ENCODE measurements around the gene VPS13D.

DNA sequence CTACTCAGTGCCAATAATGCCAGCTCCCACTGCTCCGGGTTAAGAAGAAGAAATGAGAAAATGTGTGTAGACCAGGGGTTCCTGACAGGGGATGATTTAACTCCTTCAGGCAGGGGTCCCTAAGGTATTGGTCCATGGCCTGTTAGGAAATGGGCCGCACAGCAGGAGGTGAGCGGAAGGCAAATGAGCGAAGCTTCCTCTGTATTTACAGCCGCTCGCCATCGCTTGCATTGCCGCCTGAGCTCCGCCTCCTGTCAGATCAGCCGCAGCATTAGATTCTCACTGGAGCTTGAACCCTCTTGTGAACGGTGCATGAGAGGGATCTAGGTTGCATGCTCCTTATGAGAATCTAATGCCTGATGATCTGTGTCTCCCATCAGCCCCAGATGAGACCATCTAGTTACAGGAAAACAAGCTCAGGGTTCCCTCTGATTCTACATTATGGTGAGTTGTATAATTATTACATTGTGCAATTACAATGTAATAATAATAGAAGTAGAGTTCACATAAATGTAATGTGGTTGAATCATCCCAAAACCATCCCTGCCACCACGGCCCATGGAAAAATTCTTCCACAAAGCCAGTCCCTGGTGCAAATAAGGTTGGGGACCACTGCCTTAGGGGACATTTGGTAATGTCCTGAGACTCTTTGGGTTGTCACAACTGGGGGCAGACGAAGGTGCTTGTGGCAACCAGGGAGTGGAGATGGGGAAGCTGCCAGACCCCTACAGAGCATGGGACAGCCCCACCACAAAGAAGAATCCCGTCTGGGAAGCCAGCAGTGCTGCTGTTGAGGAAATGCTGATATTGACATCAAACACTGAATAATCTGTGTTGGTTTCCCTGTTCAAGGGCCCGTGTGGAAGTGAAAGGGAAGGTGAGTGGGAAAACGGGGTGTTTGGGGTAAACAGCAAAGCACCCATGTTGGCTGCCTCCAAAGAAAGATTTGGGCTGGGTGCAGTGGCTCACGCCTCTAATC lies 327.4 kb downstream of the VPS13D start:
- TF ChIP-seq, protein P1, sequence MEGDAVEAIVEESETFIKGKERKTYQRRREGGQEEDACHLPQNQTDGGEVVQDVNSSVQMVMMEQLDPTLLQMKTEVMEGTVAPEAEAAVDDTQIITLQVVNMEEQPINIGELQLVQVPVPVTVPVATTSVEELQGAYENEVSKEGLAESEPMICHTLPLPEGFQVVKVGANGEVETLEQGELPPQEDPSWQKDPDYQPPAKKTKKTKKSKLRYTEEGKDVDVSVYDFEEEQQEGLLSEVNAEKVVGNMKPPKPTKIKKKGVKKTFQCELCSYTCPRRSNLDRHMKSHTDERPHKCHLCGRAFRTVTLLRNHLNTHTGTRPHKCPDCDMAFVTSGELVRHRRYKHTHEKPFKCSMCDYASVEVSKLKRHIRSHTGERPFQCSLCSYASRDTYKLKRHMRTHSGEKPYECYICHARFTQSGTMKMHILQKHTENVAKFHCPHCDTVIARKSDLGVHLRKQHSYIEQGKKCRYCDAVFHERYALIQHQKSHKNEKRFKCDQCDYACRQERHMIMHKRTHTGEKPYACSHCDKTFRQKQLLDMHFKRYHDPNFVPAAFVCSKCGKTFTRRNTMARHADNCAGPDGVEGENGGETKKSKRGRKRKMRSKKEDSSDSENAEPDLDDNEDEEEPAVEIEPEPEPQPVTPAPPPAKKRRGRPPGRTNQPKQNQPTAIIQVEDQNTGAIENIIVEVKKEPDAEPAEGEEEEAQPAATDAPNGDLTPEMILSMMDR (conservative IDR thresholded peaks at IDR 0.05; ENCODE audit: low read depth in 2 of 2): no peak
- no peak for TF ChIP-seq EZH2 (IDR thresholded peaks at IDR 0.05; ENCODE audit: low read depth, unreplicated experiment)
- no peak for TF ChIP-seq POLR2AphosphoS5 (IDR thresholded peaks at IDR 0.05; ENCODE audit: low read depth)
- TF ChIP-seq, protein P2, sequence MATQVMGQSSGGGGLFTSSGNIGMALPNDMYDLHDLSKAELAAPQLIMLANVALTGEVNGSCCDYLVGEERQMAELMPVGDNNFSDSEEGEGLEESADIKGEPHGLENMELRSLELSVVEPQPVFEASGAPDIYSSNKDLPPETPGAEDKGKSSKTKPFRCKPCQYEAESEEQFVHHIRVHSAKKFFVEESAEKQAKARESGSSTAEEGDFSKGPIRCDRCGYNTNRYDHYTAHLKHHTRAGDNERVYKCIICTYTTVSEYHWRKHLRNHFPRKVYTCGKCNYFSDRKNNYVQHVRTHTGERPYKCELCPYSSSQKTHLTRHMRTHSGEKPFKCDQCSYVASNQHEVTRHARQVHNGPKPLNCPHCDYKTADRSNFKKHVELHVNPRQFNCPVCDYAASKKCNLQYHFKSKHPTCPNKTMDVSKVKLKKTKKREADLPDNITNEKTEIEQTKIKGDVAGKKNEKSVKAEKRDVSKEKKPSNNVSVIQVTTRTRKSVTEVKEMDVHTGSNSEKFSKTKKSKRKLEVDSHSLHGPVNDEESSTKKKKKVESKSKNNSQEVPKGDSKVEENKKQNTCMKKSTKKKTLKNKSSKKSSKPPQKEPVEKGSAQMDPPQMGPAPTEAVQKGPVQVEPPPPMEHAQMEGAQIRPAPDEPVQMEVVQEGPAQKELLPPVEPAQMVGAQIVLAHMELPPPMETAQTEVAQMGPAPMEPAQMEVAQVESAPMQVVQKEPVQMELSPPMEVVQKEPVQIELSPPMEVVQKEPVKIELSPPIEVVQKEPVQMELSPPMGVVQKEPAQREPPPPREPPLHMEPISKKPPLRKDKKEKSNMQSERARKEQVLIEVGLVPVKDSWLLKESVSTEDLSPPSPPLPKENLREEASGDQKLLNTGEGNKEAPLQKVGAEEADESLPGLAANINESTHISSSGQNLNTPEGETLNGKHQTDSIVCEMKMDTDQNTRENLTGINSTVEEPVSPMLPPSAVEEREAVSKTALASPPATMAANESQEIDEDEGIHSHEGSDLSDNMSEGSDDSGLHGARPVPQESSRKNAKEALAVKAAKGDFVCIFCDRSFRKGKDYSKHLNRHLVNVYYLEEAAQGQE (IDR thresholded peaks at IDR 0.05; ENCODE audit: unreplicated experiment): no peak
- TF ChIP-seq EZH2phosphoT487 (IDR thresholded peaks at IDR 0.05; ENCODE audit: unreplicated experiment): no peak
- TF ChIP-seq, protein P3, sequence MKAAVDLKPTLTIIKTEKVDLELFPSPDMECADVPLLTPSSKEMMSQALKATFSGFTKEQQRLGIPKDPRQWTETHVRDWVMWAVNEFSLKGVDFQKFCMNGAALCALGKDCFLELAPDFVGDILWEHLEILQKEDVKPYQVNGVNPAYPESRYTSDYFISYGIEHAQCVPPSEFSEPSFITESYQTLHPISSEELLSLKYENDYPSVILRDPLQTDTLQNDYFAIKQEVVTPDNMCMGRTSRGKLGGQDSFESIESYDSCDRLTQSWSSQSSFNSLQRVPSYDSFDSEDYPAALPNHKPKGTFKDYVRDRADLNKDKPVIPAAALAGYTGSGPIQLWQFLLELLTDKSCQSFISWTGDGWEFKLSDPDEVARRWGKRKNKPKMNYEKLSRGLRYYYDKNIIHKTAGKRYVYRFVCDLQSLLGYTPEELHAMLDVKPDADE (IDR thresholded peaks at IDR 0.05): no peak
- TF ChIP-seq CREB1 (CRISPR knock-in tag; IDR thresholded peaks at IDR 0.05; ENCODE audit: low read depth): no peak
- TF ChIP-seq ZNF331 (CRISPR knock-in tag; IDR thresholded peaks at IDR 0.05; ENCODE audit: low read depth): no peak
- TF ChIP-seq NANOG (IDR thresholded peaks at IDR 0.05; ENCODE audit: borderline replicate concordance): no peak
- no peak for TF ChIP-seq STAT1 (IDR thresholded peaks at IDR 0.05; ENCODE audit: unreplicated experiment)
- TF ChIP-seq, protein P4, sequence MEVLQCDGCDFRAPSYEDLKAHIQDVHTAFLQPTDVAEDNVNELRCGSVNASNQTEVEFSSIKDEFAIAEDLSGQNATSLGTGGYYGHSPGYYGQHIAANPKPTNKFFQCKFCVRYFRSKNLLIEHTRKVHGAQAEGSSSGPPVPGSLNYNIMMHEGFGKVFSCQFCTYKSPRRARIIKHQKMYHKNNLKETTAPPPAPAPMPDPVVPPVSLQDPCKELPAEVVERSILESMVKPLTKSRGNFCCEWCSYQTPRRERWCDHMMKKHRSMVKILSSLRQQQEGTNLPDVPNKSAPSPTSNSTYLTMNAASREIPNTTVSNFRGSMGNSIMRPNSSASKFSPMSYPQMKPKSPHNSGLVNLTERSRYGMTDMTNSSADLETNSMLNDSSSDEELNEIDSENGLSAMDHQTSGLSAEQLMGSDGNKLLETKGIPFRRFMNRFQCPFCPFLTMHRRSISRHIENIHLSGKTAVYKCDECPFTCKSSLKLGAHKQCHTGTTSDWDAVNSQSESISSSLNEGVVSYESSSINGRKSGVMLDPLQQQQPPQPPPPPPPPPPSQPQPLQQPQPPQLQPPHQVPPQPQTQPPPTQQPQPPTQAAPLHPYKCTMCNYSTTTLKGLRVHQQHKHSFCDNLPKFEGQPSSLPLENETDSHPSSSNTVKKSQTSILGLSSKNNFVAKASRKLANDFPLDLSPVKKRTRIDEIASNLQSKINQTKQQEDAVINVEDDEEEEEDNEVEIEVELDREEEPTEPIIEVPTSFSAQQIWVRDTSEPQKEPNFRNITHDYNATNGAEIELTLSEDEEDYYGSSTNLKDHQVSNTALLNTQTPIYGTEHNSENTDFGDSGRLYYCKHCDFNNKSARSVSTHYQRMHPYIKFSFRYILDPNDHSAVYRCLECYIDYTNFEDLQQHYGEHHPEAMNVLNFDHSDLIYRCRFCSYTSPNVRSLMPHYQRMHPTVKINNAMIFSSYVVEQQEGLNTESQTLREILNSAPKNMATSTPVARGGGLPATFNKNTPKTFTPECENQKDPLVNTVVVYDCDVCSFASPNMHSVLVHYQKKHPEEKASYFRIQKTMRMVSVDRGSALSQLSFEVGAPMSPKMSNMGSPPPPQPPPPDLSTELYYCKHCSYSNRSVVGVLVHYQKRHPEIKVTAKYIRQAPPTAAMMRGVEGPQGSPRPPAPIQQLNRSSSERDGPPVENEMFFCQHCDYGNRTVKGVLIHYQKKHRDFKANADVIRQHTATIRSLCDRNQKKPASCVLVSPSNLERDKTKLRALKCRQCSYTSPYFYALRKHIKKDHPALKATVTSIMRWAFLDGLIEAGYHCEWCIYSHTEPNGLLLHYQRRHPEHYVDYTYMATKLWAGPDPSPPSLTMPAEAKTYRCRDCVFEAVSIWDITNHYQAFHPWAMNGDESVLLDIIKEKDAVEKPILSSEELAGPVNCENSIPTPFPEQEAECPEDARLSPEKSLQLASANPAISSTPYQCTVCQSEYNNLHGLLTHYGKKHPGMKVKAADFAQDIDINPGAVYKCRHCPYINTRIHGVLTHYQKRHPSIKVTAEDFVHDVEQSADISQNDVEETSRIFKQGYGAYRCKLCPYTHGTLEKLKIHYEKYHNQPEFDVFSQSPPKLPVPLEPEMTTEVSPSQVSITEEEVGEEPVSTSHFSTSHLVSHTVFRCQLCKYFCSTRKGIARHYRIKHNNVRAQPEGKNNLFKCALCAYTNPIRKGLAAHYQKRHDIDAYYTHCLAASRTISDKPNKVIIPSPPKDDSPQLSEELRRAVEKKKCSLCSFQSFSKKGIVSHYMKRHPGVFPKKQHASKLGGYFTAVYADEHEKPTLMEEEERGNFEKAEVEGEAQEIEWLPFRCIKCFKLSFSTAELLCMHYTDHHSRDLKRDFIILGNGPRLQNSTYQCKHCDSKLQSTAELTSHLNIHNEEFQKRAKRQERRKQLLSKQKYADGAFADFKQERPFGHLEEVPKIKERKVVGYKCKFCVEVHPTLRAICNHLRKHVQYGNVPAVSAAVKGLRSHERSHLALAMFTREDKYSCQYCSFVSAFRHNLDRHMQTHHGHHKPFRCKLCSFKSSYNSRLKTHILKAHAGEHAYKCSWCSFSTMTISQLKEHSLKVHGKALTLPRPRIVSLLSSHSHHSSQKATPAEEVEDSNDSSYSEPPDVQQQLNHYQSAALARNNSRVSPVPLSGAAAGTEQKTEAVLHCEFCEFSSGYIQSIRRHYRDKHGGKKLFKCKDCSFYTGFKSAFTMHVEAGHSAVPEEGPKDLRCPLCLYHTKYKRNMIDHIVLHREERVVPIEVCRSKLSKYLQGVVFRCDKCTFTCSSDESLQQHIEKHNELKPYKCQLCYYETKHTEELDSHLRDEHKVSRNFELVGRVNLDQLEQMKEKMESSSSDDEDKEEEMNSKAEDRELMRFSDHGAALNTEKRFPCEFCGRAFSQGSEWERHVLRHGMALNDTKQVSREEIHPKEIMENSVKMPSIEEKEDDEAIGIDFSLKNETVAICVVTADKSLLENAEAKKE (CRISPR knock-in tag; IDR thresholded peaks at IDR 0.05): no peak

Measured in GM23338 (cell line).